Measurements from ENCODE around the gene ATL1.

The ATL1 gene

GRCh38 chr14:50559990-50560930, at the start of gene ATL1 (continued):
- TF ChIP-seq KLF8 (tag by site-specific recombination; IDR thresholded peaks at IDR 0.05) (no peak), ZNF18 (tag by site-specific recombination; IDR thresholded peaks at IDR 0.05) (peak; percentile 89; the same call in 1 of the 2 replicates), GLIS1 (tag by site-specific recombination; IDR thresholded peaks at IDR 0.05) (0 out of 2 replicates have a peak, but pooled peaks have one; percentile 6), ZSCAN4 (tag by site-specific recombination; IDR thresholded peaks at IDR 0.05) (no peak), ZIC2 (tag by site-specific recombination; IDR thresholded peaks at IDR 0.05) (peak; percentile 55)

GRCh38 chr14:50510157-50510556, 49.8 kb upstream of the ATL1 start:
- CTCF ChIA-PET, result interaction anchor here (1.2 kb wide), 1 partner anchor 22 kb away, joined by 3 read pairs; the partner anchor contains the start of gene MAP4K5
- TF ChIP-seq HOXD13 (CRISPR knock-in tag; IDR thresholded peaks at IDR 0.05; ENCODE audit: borderline replicate concordance), result no peak
- TF ChIP-seq KLF8 (tag by site-specific recombination; IDR thresholded peaks at IDR 0.05), result no peak
- TF ChIP-seq ZNF324 (tag by site-specific recombination; IDR thresholded peaks at IDR 0.05), result no peak
- no peak for TF ChIP-seq ZIC2 (tag by site-specific recombination; IDR thresholded peaks at IDR 0.05)
- no peak for TF ChIP-seq PATZ1 (tag by site-specific recombination; IDR thresholded peaks at IDR 0.05)
- Histone ChIP-seq H3K27ac (ENCODE audit: extremely low read depth, low read depth, low read length) (no peak overlapping the region), H3K4me3 (ENCODE audit: low read depth, low read length) (no peak overlapping the region), H3K4me1 (ENCODE audit: control insufficient read depth, insufficient read depth, low read length) (no peaks in the 10 kb centered on the region), H3K9me3 (ENCODE audit: control insufficient read depth, insufficient read depth, low read depth, low read length) (no peaks in the 10 kb centered on the region), H3K36me3 (ENCODE audit: control insufficient read depth in 2 of 2, insufficient read depth in 1 of 2, low read length in 2 of 2) (no peaks in the 10 kb centered on the region)
- POLR2A ChIA-PET, result no interaction called here

- H3K4me3 ChIP-seq (ENCODE audit: low read depth, low read length), result no peak overlapping the region
- POLR2A ChIA-PET, result no interaction called here
- TF ChIP-seq ZNF623 (tag by site-specific recombination; IDR thresholded peaks at IDR 0.05) (no peak), ZNF707 (tag by site-specific recombination; IDR thresholded peaks at IDR 0.05) (no peak), ZNF2 (tag by site-specific recombination; IDR thresholded peaks at IDR 0.05) (no peak), ZNF561 (tag by site-specific recombination; IDR thresholded peaks at IDR 0.05; ENCODE audit: borderline replicate concordance) (no peak), ZNF248 (tag by site-specific recombination; IDR thresholded peaks at IDR 0.05) (no peak), ZNF18 (tag by site-specific recombination; IDR thresholded peaks at IDR 0.05) (no peak), ZNF449 (tag by site-specific recombination; IDR thresholded peaks at IDR 0.05) (no peak), ZNF626 (tag by site-specific recombination; IDR thresholded peaks at IDR 0.05) (no peak), ZNF677 (tag by site-specific recombination; IDR thresholded peaks at IDR 0.05) (no peak), ZNF830 (tag by site-specific recombination; IDR thresholded peaks at IDR 0.05; ENCODE audit: low read depth) (no peak), ZNF366 (tag by site-specific recombination; conservative IDR thresholded peaks at IDR 0.05) (no peak), ZNF426 (tag by site-specific recombination; IDR thresholded peaks at IDR 0.05) (no peak), ZNF266 (tag by site-specific recombination; IDR thresholded peaks at IDR 0.05; ENCODE audit: low read depth) (no peak), ZNF157 (tag by site-specific recombination; IDR thresholded peaks at IDR 0.05) (no peak), KLF9 (tag by site-specific recombination; IDR thresholded peaks at IDR 0.05; ENCODE audit: low read depth) (no peak)
Measured at GRCh38 chr14:50512463-50512862, 47.5 kb upstream of the ATL1 start.

More at GRCh38 chr14:50512463-50512862, 47.5 kb upstream of the ATL1 start:
- H3K4me1 ChIP-seq (ENCODE audit: control insufficient read depth, insufficient read depth, low read length), result no peaks in the 10 kb centered on the region
- peaks cover 0 to 2% of the 10 kb centered on the region in 2 experiments; a peak in 1 of 3 replicates for H3K36me3 ChIP-seq (ENCODE audit: control insufficient read depth in 2 of 2, insufficient read depth in 1 of 2, low read length in 2 of 2)
- CTCF ChIA-PET, result interaction anchor here (0.6 kb wide), 1 partner anchor 67 kb away, joined by 3 read pairs; no protein-coding TSS in a partner anchor
- H3K9me3 ChIP-seq (ENCODE audit: control insufficient read depth, insufficient read depth, low read depth, low read length), result no peaks in the 10 kb centered on the region
- no peak overlapping the region for H3K27ac ChIP-seq (ENCODE audit: extremely low read depth, low read depth, low read length)

All from HEK293 (cell line).